Measurements from ENCODE around the gene SUPT20HL1.

DNA sequence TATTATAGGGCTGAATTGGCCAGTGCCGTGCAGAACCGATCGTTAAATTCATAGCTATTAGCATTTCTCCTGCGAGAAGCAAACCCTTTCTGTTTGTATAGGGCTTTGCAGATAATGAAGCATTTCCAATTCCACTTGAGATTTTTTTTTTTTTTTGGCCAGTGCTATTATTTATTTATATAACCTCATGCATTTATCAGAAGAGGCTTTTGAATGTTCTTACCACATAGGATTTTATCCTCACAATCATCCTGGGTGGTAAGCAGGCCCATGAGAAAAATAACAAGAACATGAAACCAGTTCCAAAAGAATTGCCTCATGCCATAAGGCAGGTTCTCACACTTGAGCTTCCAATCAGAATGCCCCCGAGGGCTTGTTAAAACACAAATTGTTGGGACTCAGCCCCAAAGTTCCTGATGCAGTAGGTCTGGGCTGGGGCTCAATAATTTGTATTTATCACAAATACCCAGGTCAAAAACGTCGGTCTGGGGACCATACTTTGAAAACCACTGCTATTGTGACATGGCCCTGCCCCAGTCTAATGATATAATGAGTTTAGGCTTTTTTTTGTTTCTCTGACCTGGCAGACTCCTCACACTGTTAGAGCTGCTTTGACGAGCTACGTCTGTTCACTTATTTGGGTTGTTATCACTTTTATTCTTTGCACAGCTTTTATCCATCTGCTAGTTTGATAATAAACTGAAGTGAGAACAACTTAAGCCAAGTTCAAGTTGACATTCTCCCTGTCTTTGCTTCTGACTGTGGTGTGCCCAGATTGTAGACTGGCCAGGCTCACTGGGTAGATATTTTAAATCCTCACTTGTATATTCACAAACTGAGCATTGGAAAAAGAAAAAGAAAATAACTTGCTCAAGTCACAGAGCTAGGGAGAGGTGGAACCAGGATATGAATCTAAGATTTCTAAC, 20.1 kb downstream of the SUPT20HL1 start:
- TF ChIP-seq CTCF (IDR thresholded peaks at IDR 0.05) (no peak), POLR2A (IDR thresholded peaks at IDR 0.05; ENCODE audit: low read depth) (no peak)
